Upper lobe of left lung (tissue), 6 donors: Measurements from ENCODE around the gene LGALS7B. TPM values are rescaled to one million over a fixed set of nuclear protein-coding genes. Genes with fewer than 3 reads are reported as not detected.
A peak's percentile ranks its signal among the peaks of the same experiment; 100 is the strongest.
"Not testable (repeated sequence)": the region's sequence is repeated elsewhere in the genome, so short reads cannot be mapped to it uniquely, and the experiment has no call there.

Source experiments
- ATAC-seq, 2 donors: fragments of 200-7000 bp; cut with Tn5 transposase; one replicate each; pipeline ENCODE4 v1.9.1; 2022; ENCODE audit warnings: mild to moderate bottlenecking in 2 of 2, moderate library complexity in 2 of 2; ENCODE audit not compliant: low FRiP score in 2 of 2
- DNase-seq, 2 donors: peaks; one replicate each; pipeline ENCODE4 v3.0.0-alpha.2; 2019 to 2020
- H3K27ac ChIP-seq, 4 donors: fragments of 200-600 bp; sonication (generic); one replicate each; pipeline ENCODE4 v1.5.1; 2016 to 2019
- H3K27me3 ChIP-seq, 4 donors: fragments of 200-600 bp; sonication (generic); one replicate each; pipeline ENCODE4 v1.5.1; 2017 to 2019
- H3K36me3 ChIP-seq, 4 donors: fragments of 200-600 bp; sonication (generic); one replicate each; pipeline ENCODE4 v1.5.1; 2016 to 2019
- H3K4me1 ChIP-seq, 4 donors: fragments of 200-600 bp; sonication (generic); one replicate each; pipeline ENCODE4 v1.5.1; 2018 to 2019
- H3K4me3 ChIP-seq, 4 donors: fragments of 200-600 bp; sonication (generic); one replicate each; pipeline ENCODE4 v1.5.1; 2017 to 2019; ENCODE audit warnings: mild to moderate bottlenecking in 2 of 4, moderate library complexity in 1 of 4
- H3K9me3 ChIP-seq, 4 donors: fragments of 200-600 bp; sonication (generic); one replicate each; pipeline ENCODE4 v1.5.1; 2018 to 2019
- EP300 ChIP-seq, 4 donors: sonication (generic); formaldehyde crosslinking; IDR thresholded peaks; one replicate each; pipeline ENCODE4 v1.5.1; 2017; ENCODE audit warnings: antibody characterized with exemption in 4 of 4, control low read depth in 2 of 4
- POLR2A ChIP-seq, 4 donors: fragments of 450-650 bp; IDR thresholded peaks; one replicate each; pipeline ENCODE4 v1.5.1; 2016 to 2017; ENCODE audit warnings: antibody characterized with exemption in 4 of 4, mild to moderate bottlenecking in 2 of 4
- POLR2AphosphoS5 ChIP-seq, 2 donors: sonication (generic); formaldehyde crosslinking; IDR thresholded peaks; one replicate each; pipeline ENCODE4 v1.5.1; 2017; ENCODE audit warnings: antibody characterized with exemption in 2 of 2
- WGBS, 2 donors: methylation state at CpG; one replicate each; pipeline ENCODE4 v1.1.5; 2017 to 2018; 5-methylcytosine and 5-hydroxymethylcytosine counted together
- total RNA-seq, 6 donors: library from RNA; depleted of rRNA in 4 of 6; stranded (reverse); fragments of >200 nt in 4 of 6; gene quantifications; one replicate each; pipeline versions ENCODE4 v1.1.0 to v1.2.1, GENCODE V29; 2016 to 2021
- TF ChIP-seq, protein P1 (sequence below), 6 experiments: fragments of 450-650 bp in 4 of 6; fragments of 200-600 bp in 2 of 6; sonication (generic) in 2 of 6; IDR thresholded peaks; one replicate each; pipeline ENCODE4 v1.5.1; 2016 to 2019; ENCODE audit warnings: antibody characterized with exemption in 6 of 6
- donor health status: DM: no; HTN: no; CAD: no; lungs with moderate emphysema.
- donor health status: DM: no; HTN: yes; CAD: no; lungs with severe emphysema.

The LGALS7B gene
- total RNA-seq, 6 donors from 2014 or later: 12.4 TPM; not detected in 5

DNA sequence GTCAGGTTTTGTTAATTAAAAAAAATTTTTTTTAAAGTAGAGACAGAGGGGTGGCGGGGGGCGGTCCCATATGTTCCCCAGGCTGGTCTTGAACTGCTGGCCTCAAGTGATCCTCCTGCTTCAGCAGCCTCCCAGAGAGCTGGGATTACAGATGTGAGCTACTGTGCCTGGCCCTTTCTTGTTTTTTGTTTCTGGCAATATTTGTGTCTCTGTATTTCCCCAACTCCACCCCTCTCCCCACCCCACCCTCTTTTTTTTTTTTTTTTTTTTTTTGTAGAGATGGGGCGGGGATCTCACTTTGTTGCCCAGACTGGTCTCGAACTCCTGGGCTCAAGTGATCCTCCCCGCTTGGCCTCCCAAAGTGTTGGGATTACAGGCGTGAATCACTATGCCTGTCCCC, 44.1 kb upstream of the LGALS7B start:
- TF ChIP-seq POLR2A (IDR thresholded peaks at IDR 0.05) (no peak), POLR2AphosphoS5 (IDR thresholded peaks at IDR 0.05) (no peak), EP300 (IDR thresholded peaks at IDR 0.05) (no peak)
- TF ChIP-seq, protein P1, sequence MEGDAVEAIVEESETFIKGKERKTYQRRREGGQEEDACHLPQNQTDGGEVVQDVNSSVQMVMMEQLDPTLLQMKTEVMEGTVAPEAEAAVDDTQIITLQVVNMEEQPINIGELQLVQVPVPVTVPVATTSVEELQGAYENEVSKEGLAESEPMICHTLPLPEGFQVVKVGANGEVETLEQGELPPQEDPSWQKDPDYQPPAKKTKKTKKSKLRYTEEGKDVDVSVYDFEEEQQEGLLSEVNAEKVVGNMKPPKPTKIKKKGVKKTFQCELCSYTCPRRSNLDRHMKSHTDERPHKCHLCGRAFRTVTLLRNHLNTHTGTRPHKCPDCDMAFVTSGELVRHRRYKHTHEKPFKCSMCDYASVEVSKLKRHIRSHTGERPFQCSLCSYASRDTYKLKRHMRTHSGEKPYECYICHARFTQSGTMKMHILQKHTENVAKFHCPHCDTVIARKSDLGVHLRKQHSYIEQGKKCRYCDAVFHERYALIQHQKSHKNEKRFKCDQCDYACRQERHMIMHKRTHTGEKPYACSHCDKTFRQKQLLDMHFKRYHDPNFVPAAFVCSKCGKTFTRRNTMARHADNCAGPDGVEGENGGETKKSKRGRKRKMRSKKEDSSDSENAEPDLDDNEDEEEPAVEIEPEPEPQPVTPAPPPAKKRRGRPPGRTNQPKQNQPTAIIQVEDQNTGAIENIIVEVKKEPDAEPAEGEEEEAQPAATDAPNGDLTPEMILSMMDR (IDR thresholded peaks at IDR 0.05): no peak
- Histone ChIP-seq H3K9me3 (no peaks in the 10 kb centered on the region), H3K27ac (no peak overlapping the region), H3K4me3 (no peak overlapping the region), H3K4me1 (no peaks in the 10 kb centered on the region), H3K36me3 (no peaks in the 10 kb centered on the region), H3K27me3 (no peaks in the 10 kb centered on the region)
- 79 to 90% methylated on average over 6 of the region's 6 CpGs for WGBS, 2 donors
- ATAC-seq: no peak
- DNase-seq: no peak

DNA sequence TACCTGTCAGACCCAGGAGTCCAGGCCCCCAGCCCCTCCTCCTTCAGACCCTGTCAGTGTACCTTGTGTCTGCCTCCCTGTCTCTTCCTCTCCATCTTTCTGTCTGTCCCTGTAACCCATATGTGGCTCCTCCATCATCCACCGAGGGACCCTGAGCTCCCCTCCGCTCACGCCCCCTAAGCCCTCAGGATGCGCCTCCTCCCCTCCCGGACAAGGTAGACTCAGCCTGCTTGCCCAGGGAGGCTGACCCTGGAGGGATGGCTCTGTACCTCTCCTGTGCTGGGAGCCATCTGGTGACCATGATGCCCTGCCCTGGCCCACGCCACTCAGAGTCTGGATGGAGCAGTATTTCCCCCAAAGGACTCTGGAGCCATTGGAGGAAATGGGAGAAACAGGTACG, 43.7 kb upstream of the LGALS7B start:
- peaks cover 0 to 3% (median 0%) of the 10 kb centered on the region in 4 donors for H3K4me1 ChIP-seq
- no peaks in the 10 kb centered on the region for H3K27me3 ChIP-seq
- 83 to 87% methylated on average over 7 of the region's 7 CpGs for WGBS, 2 donors
- no peaks in the 10 kb centered on the region for H3K36me3 ChIP-seq
- ATAC-seq (no peak), DNase-seq (no peak)
- H3K4me3 ChIP-seq: no peak overlapping the region
- H3K9me3 ChIP-seq: no peaks in the 10 kb centered on the region
- H3K27ac ChIP-seq: no peak overlapping the region
- TF ChIP-seq EP300 (IDR thresholded peaks at IDR 0.05) (no peak), POLR2AphosphoS5 (IDR thresholded peaks at IDR 0.05) (no peak), POLR2A (IDR thresholded peaks at IDR 0.05) (no peak)
- TF ChIP-seq, protein P1 (IDR thresholded peaks at IDR 0.05): no peak

DNA sequence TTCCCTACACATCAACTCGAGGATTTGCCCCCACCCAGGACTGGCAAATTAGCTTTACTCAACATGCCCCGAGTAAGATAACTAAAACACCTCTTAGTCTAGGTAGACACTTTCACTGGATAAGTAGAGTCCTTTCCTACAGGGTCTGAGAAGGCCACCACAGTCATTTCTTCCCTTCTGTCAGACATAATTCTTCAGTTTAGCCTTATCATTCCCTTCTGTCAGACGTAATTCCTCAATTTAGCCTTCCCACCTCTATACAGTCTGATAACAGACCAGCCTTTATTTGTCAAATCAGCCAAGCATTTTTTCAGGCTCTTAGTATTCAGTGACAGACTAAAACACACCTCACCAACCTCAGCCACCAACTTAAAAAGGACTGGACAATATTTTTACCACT, 35.2 kb upstream of the LGALS7B start:
- H3K4me1 ChIP-seq, H3K36me3 ChIP-seq, H3K4me3 ChIP-seq, ATAC-seq, H3K9me3 ChIP-seq, H3K27me3 ChIP-seq, DNase-seq: not testable (repeated sequence)
- H3K27ac ChIP-seq: peak overlapping the region in 2 of 4 donors; percentile 7 to 34
- 70 to 89% methylated on average over 3 of the region's 3 CpGs for WGBS, 2 donors

DNA sequence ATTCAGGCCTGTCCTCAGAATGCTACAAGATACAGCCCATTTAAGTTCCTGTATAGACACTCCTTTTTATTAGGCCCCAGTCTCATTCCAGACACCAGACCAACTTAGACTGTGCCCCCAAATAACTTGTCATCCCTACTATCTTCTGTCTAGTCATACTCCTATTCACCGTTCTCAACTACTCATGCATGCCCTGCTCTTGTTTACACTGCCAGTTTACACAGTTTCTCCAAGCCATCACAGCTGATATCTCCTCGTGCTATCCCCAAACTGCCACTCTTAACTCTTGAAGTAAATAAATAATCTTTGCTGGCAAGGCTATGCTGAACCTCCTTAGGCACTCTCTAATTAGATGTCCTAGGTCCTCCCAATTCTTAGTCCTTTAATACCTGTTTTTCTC, 34.8 kb upstream of the LGALS7B start:
- not testable (repeated sequence) for H3K4me1 ChIP-seq, DNase-seq, H3K27me3 ChIP-seq, H3K27ac ChIP-seq, H3K4me3 ChIP-seq, H3K9me3 ChIP-seq, H3K36me3 ChIP-seq, ATAC-seq
- 60 to 73% methylated on average over 1 to 2 of the region's 2 CpGs for WGBS, 2 donors

DNA sequence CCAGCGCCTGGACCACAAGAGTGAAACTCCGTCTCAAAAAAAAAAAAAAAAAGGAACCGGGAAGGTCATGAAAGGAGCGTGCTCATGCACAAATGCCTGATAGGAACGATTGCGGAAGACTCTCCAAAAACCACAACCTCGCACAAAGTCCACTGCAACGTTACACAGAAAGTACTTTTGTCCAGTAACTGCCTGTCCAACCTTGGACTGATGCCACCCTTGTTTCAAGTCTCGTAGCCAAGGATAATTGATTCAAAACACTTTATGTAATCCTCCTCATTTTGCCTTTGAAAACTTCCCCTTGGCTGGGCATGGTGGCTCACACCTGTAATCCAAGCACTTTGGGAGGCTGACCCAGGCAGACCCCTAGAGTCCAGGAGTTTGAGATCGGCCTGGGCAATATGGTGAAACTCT, 29.4 kb upstream of the LGALS7B start:
- DNase-seq (peak in 1 of 2 donors; percentile 89), ATAC-seq (peak; percentile 77)
- no peaks in the 10 kb centered on the region for H3K9me3 ChIP-seq
- H3K36me3 ChIP-seq: no peaks in the 10 kb centered on the region
- H3K27ac ChIP-seq: peak overlapping the region in 1 of 4 donors; percentile 66
- WGBS, 2 donors: 47 to 54% methylated on average over 10 of the region's 10 CpGs
- TF ChIP-seq POLR2AphosphoS5 (IDR thresholded peaks at IDR 0.05) (peak in 1 of 2 donors; percentile 47), EP300 (IDR thresholded peaks at IDR 0.05) (peak in 2 of 4 donors; percentile 68 to 82), POLR2A (IDR thresholded peaks at IDR 0.05) (no peak)
- H3K27me3 ChIP-seq: no peaks in the 10 kb centered on the region
- peaks cover 0 to 4% (median 0%) of the 10 kb centered on the region in 4 donors for H3K4me1 ChIP-seq
- H3K4me3 ChIP-seq: no peak overlapping the region

DNA sequence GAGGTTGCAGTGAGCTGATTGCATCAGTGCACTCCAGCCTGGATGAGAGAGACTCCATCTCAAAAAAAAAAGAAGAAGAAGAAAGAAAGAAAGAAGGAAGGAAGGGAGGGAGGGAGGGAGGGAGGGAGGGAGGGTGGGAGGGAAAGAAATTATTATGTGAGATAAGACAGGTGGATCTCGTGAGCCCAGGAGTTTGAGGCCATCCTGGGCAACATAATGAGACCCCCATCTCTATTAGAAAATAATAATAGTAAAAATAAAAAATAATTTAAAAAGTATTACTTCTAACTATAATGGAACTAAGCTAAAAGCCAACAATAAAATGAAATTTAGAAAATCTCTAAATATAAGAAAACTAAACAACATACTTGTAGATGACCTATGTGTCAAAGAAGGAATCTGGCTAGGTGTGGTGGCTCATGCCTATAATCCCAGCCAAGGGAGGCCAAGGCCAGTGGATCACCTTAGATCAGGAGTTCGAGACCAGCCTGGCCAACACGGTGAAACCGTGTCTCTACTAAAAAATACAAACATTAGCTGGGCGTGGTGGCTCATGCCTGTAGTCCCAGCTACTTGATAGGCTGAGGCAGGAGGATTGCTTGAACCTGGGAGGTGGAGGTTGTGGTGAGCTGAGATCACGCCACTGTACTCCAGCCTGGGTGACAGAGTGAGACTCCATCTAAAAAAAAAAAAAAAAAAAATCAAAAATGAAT, 28.0 kb upstream of the LGALS7B start:
- DNase-seq, ATAC-seq, H3K36me3 ChIP-seq, H3K4me3 ChIP-seq, H3K9me3 ChIP-seq, H3K4me1 ChIP-seq, H3K27me3 ChIP-seq, H3K27ac ChIP-seq: not testable (repeated sequence)
- 66 to 82% methylated on average over 6 of the region's 6 CpGs for WGBS, 2 donors

DNA sequence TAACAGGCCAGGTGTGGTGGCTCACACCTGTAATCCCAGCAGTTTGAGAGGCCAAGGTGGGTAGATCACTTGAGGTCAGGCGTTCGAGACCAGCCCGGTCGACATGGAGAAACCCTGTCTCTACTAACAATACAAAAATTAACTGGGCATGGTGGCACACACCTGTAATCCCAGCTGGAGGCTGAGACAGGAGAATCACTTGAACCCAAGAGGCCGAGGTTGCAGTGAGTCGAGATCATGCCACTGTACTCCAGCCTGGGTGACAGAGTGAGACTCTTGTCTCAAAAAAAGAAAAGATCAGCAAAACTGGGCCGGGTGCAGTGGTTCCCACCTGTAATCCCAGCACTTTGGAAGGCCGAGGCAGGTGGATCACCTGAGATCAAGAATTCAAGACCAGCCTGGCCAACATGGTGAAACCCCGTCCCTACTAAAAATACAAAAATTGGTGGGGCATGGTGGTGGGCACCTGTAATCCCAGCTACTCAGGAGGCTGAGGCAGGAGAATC, 27.1 kb upstream of the LGALS7B start:
- WGBS, 2 donors: 95 to 96% methylated on average over 9 of the region's 9 CpGs
- DNase-seq, H3K36me3 ChIP-seq, H3K27ac ChIP-seq, H3K27me3 ChIP-seq, H3K4me1 ChIP-seq, ATAC-seq, H3K9me3 ChIP-seq, H3K4me3 ChIP-seq: not testable (repeated sequence)
